Renal pelvis (tissue), 4 donors: ENCODE measurements around the gene ANTKMT. TPM values are rescaled to one million over a fixed set of nuclear protein-coding genes. Genes with fewer than 3 reads are reported as not detected.
"Not testable (repeated sequence)": the region's sequence is repeated elsewhere in the genome, so short reads cannot be mapped to it uniquely, and the experiment has no call there.

Experiments
- DNase-seq: peaks from one replicate; pipeline ENCODE4 v3.0.0-alpha.2; 2013
- polyA plus RNA-seq, 3 donors: library from polyadenylated mRNA; unstranded; fragments of 120-200 nt; gene quantifications; one replicate each; pipeline ENCODE4 v1.2.1, GENCODE V29; 2013; ENCODE audit not compliant: insufficient read length in 3 of 3

The ANTKMT gene
- polyA plus RNA-seq, 3 donors, result 18.9 to 24.3 (median 22.5) TPM

GRCh38 chr16:678858-679813 lies 41.8 kb upstream of the ANTKMT start:
- DNase-seq, result peak; percentile 65

- peak; percentile 79 for DNase-seq
Measured at GRCh38 chr16:679814-680624, 40.9 kb upstream of the ANTKMT start, which contains the start of gene STUB1. Gene STUB1 (plus strand): TSS chr16:680410. CDS start chr16:680526, 116 bp downstream.

GRCh38 chr16:680625-680945 lies 40.4 kb upstream of the ANTKMT start:
- no peak for DNase-seq

- no peak for DNase-seq
Measured at GRCh38 chr16:680967-681745, 39.8 kb upstream of the ANTKMT start.

- no peak for DNase-seq
Measured at GRCh38 chr16:681746-682427, 39.1 kb upstream of the ANTKMT start.

GRCh38 chr16:682493-683395 lies 38.2 kb upstream of the ANTKMT start:
- no peak for DNase-seq

- no peak for DNase-seq
Measured at GRCh38 chr16:683396-684070, 37.4 kb upstream of the ANTKMT start.

GRCh38 chr16:684071-684794 lies 36.7 kb upstream of the ANTKMT start, which contains the start of gene JMJD8:
Gene JMJD8 (minus strand): TSS chr16:684334. CDS start chr16:684319, 15 bp downstream.
- peak; percentile 95 for DNase-seq

- no peak for DNase-seq
Measured at GRCh38 chr16:684961-685696, 35.8 kb upstream of the ANTKMT start.

GRCh38 chr16:685967-686366 lies 35.0 kb upstream of the ANTKMT start:
- no peak for DNase-seq

- DNase-seq, result no peak
Measured at GRCh38 chr16:686459-687260, 34.3 kb upstream of the ANTKMT start.

GRCh38 chr16:687499-687898 lies 33.4 kb upstream of the ANTKMT start:
- DNase-seq, result no peak

GRCh38 chr16:689175-689897 lies 31.6 kb upstream of the ANTKMT start:
- DNase-seq, result no peak

- DNase-seq, result not testable (repeated sequence)
Measured at GRCh38 chr16:691242-691641, 29.7 kb upstream of the ANTKMT start.

GRCh38 chr16:692356-693108 lies 28.4 kb upstream of the ANTKMT start:
- no peak for DNase-seq

GRCh38 chr16:693364-693763 lies 27.6 kb upstream of the ANTKMT start:
- no peak for DNase-seq
